K562 (cell line): ENCODE measurements around the gene NEU3. TPM values are rescaled to one million over a fixed set of nuclear protein-coding genes. Genes with fewer than 3 reads are reported as not detected.

Experiments used
- ATAC-seq: fragments of 200-7000 bp; cut with Tn5 transposase; 3 replicates; pipeline ENCODE4 v1.9.1; 2020; ENCODE audit warnings: moderate library complexity
- BruUV-seq: library from RNA; stranded (reverse); fragments of 400-500 nt; replicated peaks from 2 replicates; lab custom pipeline; 2021; lab: Mats Ljungman, UMichigan
- CTCF ChIA-PET: fragments of 300-600 bp; formaldehyde crosslinking; extraction: SDS; loops from one replicate; lab custom pipeline; 2021; ENCODE audit warnings: low intra/inter-chr PET ratio; lab: Yijun Ruan, JAX
- POLR2A ChIA-PET: fragments of 300-600, 350-650 bp; sonication (Branson Sonifier 250); formaldehyde crosslinking; extraction: SDS; loops from one replicate; lab custom pipeline; 2021; ENCODE audit warnings: antibody characterized with exemption, inconsistent platforms; lab: Yijun Ruan, JAX
- DNase-seq, 4 experiments: peaks; one replicate each; pipeline versions ENCODE4 v3.0.0 to v3.0.0-alpha.2; 2011 to 2018; ENCODE audit warnings: low spot score in 3 of 4, mixed read lengths in 3 of 4; ENCODE audit errors: extremely low read depth in 1 of 4
- FAIRE-seq: peaks from 2 replicates; lab custom pipeline; 2011; peaks lifted over from hg19 to GRCh38; lab: Jason Lieb, UNC
- H2AFZ ChIP-seq: 2 replicates; pipeline ENCODE4 v1.6.0; 2011; ENCODE audit warnings: low read depth, low read length, control low read depth, inconsistent platforms
- H3K27ac ChIP-seq: fragments of 200-600 bp; 3 replicates; pipeline ENCODE4 v1.8.0; 2011; ENCODE audit warnings: low read depth, mild to moderate bottlenecking, control low read depth, inconsistent platforms, low read length, moderate library complexity, mixed read lengths; ENCODE audit errors: extremely low read depth
- H3K27me3 ChIP-seq, 2 experiments: fragments of 300-600 bp in 1 of 2; 2 replicates in 1 of 2; 3 replicates in 1 of 2; pipeline versions ENCODE4 v1.6.0 to v1.8.0; 2011; ENCODE audit warnings: inconsistent platforms in 2 of 2, low read length in 2 of 2, mild to moderate bottlenecking in 1 of 2, mixed read lengths in 1 of 2, moderate library complexity in 1 of 2; ENCODE audit not compliant: control insufficient read depth in 2 of 2, insufficient read depth in 2 of 2
- H3K36me3 ChIP-seq: fragments of 300-600 bp; 3 replicates; pipeline ENCODE4 v1.8.0; 2011; ENCODE audit warnings: mild to moderate bottlenecking, low read length, inconsistent platforms; ENCODE audit not compliant: control insufficient read depth, insufficient read depth
- H3K4me1 ChIP-seq, 2 experiments: fragments of 200-600 bp in 1 of 2; replicated peaks in 1 of 2; 2 replicates in 1 of 2; 3 replicates in 1 of 2; pipeline versions ENCODE4 v1.5.1 to v1.8.0; 2011; ENCODE audit warnings: inconsistent platforms in 2 of 2, low read length in 2 of 2, mild to moderate bottlenecking in 1 of 2, mixed read lengths in 1 of 2, moderate library complexity in 1 of 2; ENCODE audit not compliant: control insufficient read depth in 2 of 2, insufficient read depth in 2 of 2
- H3K4me2 ChIP-seq: 2 replicates; pipeline ENCODE4 v1.6.1; 2011; ENCODE audit warnings: low read length, control low read depth, inconsistent platforms, mixed read lengths; ENCODE audit not compliant: insufficient read depth
- H3K4me3 ChIP-seq: fragments of 200-600 bp; sonication (generic), shearing (Covaris generic); 2 replicates; pipeline ENCODE4 v1.5.1; 2016; ENCODE audit warnings: control low read depth, inconsistent platforms
- H3K79me2 ChIP-seq: fragments of 200-600 bp; 3 replicates; pipeline ENCODE4 v1.8.0; 2011; ENCODE audit warnings: low read length, inconsistent platforms; ENCODE audit not compliant: control insufficient read depth, insufficient read depth
- H3K9ac ChIP-seq, 2 experiments: 2 replicates each; pipeline versions ENCODE4 v1.6.0 to v1.6.1; 2011; ENCODE audit warnings: low read depth in 2 of 2, low read length in 2 of 2, control low read depth in 1 of 2, inconsistent platforms in 1 of 2, mild to moderate bottlenecking in 1 of 2, mixed read lengths in 1 of 2; ENCODE audit not compliant: insufficient read depth in 1 of 2
- H3K9me1 ChIP-seq: one replicate; pipeline ENCODE4 v1.6.0; 2011; ENCODE audit warnings: inconsistent platforms, mild to moderate bottlenecking, low read length, moderate library complexity; ENCODE audit not compliant: control insufficient read depth, insufficient read depth
- H3K9me3 ChIP-seq: replicated peaks from 2 replicates; pipeline ENCODE4 v1.5.1; 2011; ENCODE audit warnings: low read depth, low read length, inconsistent platforms; ENCODE audit not compliant: control insufficient read depth, insufficient read depth
- H4K20me1 ChIP-seq: replicated peaks from 2 replicates; pipeline ENCODE4 v1.6.1; 2011; ENCODE audit warnings: low read length, inconsistent platforms, mixed read lengths; ENCODE audit not compliant: control insufficient read depth, insufficient read depth
- ADNP ChIP-seq: fragments of 200-800 bp; sonication (Bioruptor generic); IDR thresholded peaks from 2 replicates; pipeline ENCODE4 v1.6.1; 2016; ENCODE audit warnings: missing genetic modification characterization, missing compliant biosample characterization
- DIDO1 ChIP-seq: fragments of 450-650 bp; IDR thresholded peaks from 2 replicates; pipeline ENCODE4 v1.6.1; 2016; ENCODE audit warnings: low read depth, missing biosample characterization, missing genetic modification characterization
- DLX4 ChIP-seq: fragments of 250-450 bp; sonication (Bioruptor Pico); IDR thresholded peaks from 2 replicates; pipeline ENCODE4 v1.6.1; 2021; ENCODE audit warnings: mild to moderate bottlenecking
- HLTF ChIP-seq: fragments of 450-650 bp; IDR thresholded peaks from 2 replicates; pipeline ENCODE4 v1.6.1; 2016
- RBM34 ChIP-seq: fragments of 200-400 bp; formaldehyde crosslinking; IDR thresholded peaks from 2 replicates; pipeline ENCODE4 v1.6.1; 2018; ENCODE audit warnings: low read length, borderline replicate concordance; ENCODE audit not compliant: insufficient read depth
- TRIM24 ChIP-seq, 2 experiments: fragments of 450-650 bp; IDR thresholded peaks; 2 replicates each; pipeline ENCODE4 v1.6.1; 2016
- TRIM28 ChIP-seq: fragments of 450-650 bp; IDR thresholded peaks from 2 replicates; pipeline ENCODE4 v1.6.1; 2017
- XRCC4 ChIP-seq: IDR thresholded peaks from one replicate; pipeline ENCODE4 v1.6.1; 2011; ENCODE audit not compliant: insufficient read depth, insufficient read length; ENCODE audit errors: extremely low read depth
- ZNF444 ChIP-seq: fragments of 250-450 bp; sonication (Bioruptor Pico); IDR thresholded peaks from 2 replicates; pipeline ENCODE4 v1.4.0; 2020; ENCODE audit warnings: mild to moderate bottlenecking, moderate library complexity
- ZNF644 ChIP-seq: fragments of 200-800 bp; sonication (Bioruptor generic); IDR thresholded peaks from 2 replicates; pipeline ENCODE4 v1.6.1; 2016; ENCODE audit warnings: low read depth, missing genetic modification characterization, missing compliant biosample characterization
- WGBS: fragments of 100-300 bp; shearing (Covaris generic); methylation state at CpG from one replicate; pipeline ENCODE4 v1.1.6; 2016; ENCODE audit warnings: low coverage, mixed read lengths; ENCODE audit not compliant: insufficient coverage; ENCODE audit errors: missing lambda C conversion rate; 5-methylcytosine and 5-hydroxymethylcytosine counted together
- in situ Hi-C: fragments of 300-500 bp; cut with MboI; formaldehyde crosslinking; loops from 4 replicates; pipeline ENCODE4 v1.15.0; 2018; ENCODE audit warnings: inconsistent platforms, mixed read lengths
- intact Hi-C: fragments of 100-400 bp; cut with micrococcal nuclease; formaldehyde crosslinking; loops from 2 replicates; pipeline ENCODE4 v1.14.2; 2022
- polyA plus RNA-seq, 8 experiments: library from polyadenylated mRNA; depleted of rRNA in 4 of 8; stranded (reverse) in 5 of 8; unstranded in 3 of 8; fragments of >200 nt; fragmentation: Nextera tagmentation in 2 of 8; fragmentation: Illumina TruSeq in 1 of 8; extraction: Ambion mirVana in 2 of 8; extraction: Trizol in 1 of 8; gene quantifications; 2 replicates each; pipeline versions ENCODE4 v1.2.1 to v1.2.3, GENCODE V29; 2011 to 2014; ENCODE audit warnings: inconsistent platforms in 1 of 8, missing spikeins in 1 of 8
- total RNA-seq, 7 experiments: library from RNA; depleted of rRNA in 6 of 7; stranded (reverse); fragments of >200 nt in 6 of 7; fragmentation: Illumina TruSeq in 2 of 7; extraction: Trizol in 2 of 7; gene quantifications; 2 replicates each; pipeline versions ENCODE4 v1.2.1 to v1.2.3, GENCODE V29; 2011 to 2021; ENCODE audit warnings: low replicate concordance in 1 of 7
- TF ChIP-seq, protein P1 (sequence below): fragments of 250-450 bp; sonication (Bioruptor Pico); IDR thresholded peaks from 2 replicates; pipeline ENCODE4 v1.5.0; 2020; ENCODE audit warnings: mild to moderate bottlenecking, borderline replicate concordance
- TF ChIP-seq, protein P2 (sequence below), 2 experiments: fragments of 450-650 bp in 1 of 2; sonication (generic) in 1 of 2; formaldehyde crosslinking; conservative IDR thresholded peaks; 2 replicates each; pipeline versions ENCODE4 v1.4.0 to v1.8.1; 2020 to 2022; ENCODE audit warnings: mild to moderate bottlenecking in 1 of 2, missing genetic modification reagents in 1 of 2

NEU3 gene
- total and polyA plus RNA-seq, 9 of the 15 experiments (the other 6 are each of a cell fraction or from before 2014, with no cell fraction given): 6.2 to 41.3 (median 31.1) TPM

DNA sequence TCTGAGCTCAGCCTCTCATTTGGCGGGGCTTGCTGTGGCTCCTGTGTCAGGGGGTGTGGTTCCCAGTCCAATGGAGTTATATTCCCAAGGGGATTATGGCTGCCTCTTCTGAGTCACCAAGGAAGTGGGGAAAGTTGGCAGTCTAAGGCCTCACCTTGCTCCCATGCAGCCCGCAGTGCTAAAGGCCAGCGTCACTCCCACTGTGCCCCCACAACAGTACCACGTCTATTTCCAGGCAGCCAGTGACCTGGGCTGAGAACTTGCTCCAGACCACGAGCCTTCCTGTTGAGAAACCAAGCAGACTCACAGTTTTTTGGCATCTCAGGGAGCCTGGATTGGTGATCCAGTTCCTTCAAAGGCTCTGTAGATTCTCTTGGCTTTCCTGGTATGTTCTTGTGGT is 62.3 kb downstream of the NEU3 start (continued):
- TF ChIP-seq, protein P1, sequence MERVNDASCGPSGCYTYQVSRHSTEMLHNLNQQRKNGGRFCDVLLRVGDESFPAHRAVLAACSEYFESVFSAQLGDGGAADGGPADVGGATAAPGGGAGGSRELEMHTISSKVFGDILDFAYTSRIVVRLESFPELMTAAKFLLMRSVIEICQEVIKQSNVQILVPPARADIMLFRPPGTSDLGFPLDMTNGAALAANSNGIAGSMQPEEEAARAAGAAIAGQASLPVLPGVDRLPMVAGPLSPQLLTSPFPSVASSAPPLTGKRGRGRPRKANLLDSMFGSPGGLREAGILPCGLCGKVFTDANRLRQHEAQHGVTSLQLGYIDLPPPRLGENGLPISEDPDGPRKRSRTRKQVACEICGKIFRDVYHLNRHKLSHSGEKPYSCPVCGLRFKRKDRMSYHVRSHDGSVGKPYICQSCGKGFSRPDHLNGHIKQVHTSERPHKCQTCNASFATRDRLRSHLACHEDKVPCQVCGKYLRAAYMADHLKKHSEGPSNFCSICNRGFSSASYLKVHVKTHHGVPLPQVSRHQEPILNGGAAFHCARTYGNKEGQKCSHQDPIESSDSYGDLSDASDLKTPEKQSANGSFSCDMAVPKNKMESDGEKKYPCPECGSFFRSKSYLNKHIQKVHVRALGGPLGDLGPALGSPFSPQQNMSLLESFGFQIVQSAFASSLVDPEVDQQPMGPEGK (CRISPR knock-in tag): no peak
- TF ChIP-seq HLTF (no peak), ADNP (tag) (no peak), XRCC4 (no peak), ZNF644 (tag) (no peak)

DNA sequence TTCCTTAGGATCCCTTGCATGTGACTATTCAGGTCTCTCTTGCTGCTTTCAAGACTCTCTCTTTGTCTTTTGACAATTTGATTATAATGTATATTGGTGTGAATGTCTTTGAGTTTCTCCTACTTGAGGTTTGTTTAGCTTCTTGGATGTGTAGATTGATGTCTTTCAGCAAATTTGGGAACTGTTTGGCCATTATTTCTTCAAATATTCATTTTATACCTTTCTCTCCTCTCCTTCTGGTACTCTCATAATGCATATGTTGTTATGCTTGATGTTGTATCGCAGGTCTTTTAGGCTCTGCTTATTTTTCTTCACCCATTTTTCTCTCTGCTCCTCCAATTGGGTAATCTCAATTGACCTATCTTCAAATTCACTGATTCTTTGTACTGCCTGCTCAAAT is 63.7 kb downstream of the NEU3 start:
- no peak overlapping the region for H2AFZ ChIP-seq
- H3K36me3 ChIP-seq: no peaks in the 10 kb centered on the region
- H3K27me3 ChIP-seq: no peaks in the 10 kb centered on the region
- ChIA-PET CTCF (no interaction called here), POLR2A (interaction anchor here (1.6 kb wide), 1 partner anchor 21 kb away, joined by 4 read pairs; no protein-coding TSS in a partner anchor)
- H4K20me1 ChIP-seq: no peaks in the 10 kb centered on the region
- H3K9me1 ChIP-seq: no peaks in the 10 kb centered on the region
- ATAC-seq: no peak
- H3K4me2 ChIP-seq: no peak overlapping the region
- intact Hi-C loops (no loop called here), in situ Hi-C loops (no loop called here)
- H3K4me3 ChIP-seq: no peak overlapping the region
- 73% methylated on average over 1 of the region's 1 CpG for WGBS
- H3K4me1 ChIP-seq: no peaks in the 10 kb centered on the region
- H3K79me2 ChIP-seq: no peaks in the 10 kb centered on the region
- H3K9me3 ChIP-seq: no peaks in the 10 kb centered on the region; the same call in 1 of the 2 replicates
- BruUV-seq: no TSS peak
- H3K9ac ChIP-seq: no peak overlapping the region
- FAIRE-seq: no peak
- no peak for DNase-seq
- no peak overlapping the region for H3K27ac ChIP-seq
- TF ChIP-seq, protein P2, sequence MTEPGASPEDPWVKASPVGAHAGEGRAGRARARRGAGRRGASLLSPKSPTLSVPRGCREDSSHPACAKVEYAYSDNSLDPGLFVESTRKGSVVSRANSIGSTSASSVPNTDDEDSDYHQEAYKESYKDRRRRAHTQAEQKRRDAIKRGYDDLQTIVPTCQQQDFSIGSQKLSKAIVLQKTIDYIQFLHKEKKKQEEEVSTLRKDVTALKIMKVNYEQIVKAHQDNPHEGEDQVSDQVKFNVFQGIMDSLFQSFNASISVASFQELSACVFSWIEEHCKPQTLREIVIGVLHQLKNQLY (CRISPR knock-in tag; conservative IDR thresholded peaks at IDR 0.05): no peak
- no peak for TF ChIP-seq ZNF444 (CRISPR knock-in tag)
- TF ChIP-seq TRIM28: peak; percentile 67; the same call in 1 of the 2 replicates
- TF ChIP-seq DIDO1 (tag): no peak
- 0 out of 4 replicates have a peak, but pooled peaks of 1 of the 2 experiments have one; percentile 24 for TF ChIP-seq TRIM24 (IDR thresholded peaks at IDR 0.05)
- TF ChIP-seq RBM34: no peak
- no peak for TF ChIP-seq DLX4 (CRISPR knock-in tag)
